Tibial nerve (tissue), 4 donors: ENCODE data around the gene CCDC88C. TPM values are rescaled to one million over a fixed set of nuclear protein-coding genes. Genes with fewer than 3 reads are reported as not detected.

Experiments
- DNase-seq, 2 donors: peaks; one replicate each; pipeline ENCODE4 v3.0.0-alpha.2; 2019; ENCODE audit warnings: low spot score in 2 of 2
- H3K27ac ChIP-seq, 4 donors: fragments of 200-600 bp; sonication (generic) in 3 of 4; one replicate each; pipeline ENCODE4 v1.5.1; 2017 to 2019; ENCODE audit warnings: mild to moderate bottlenecking in 1 of 4
- H3K27me3 ChIP-seq, 2 donors: fragments of 200-600 bp; sonication (generic) in 1 of 2; one replicate each; pipeline versions ENCODE4 v1.5.1 to v1.6.0; 2017 to 2019
- H3K36me3 ChIP-seq, 3 donors: fragments of 200-600 bp; sonication (generic); one replicate each; pipeline ENCODE4 v1.5.1; 2018 to 2019
- H3K4me1 ChIP-seq, 4 donors: fragments of 200-600 bp; sonication (generic) in 3 of 4; one replicate each; pipeline ENCODE4 v1.5.1; 2017 to 2019
- H3K4me3 ChIP-seq, 4 donors: fragments of 200-600 bp; sonication (generic) in 3 of 4; one replicate each; pipeline ENCODE4 v1.5.1; 2017 to 2019; ENCODE audit warnings: mild to moderate bottlenecking in 1 of 4, moderate library complexity in 1 of 4
- H3K9me3 ChIP-seq, 4 donors: fragments of 200-600 bp; sonication (generic) in 3 of 4; one replicate each; pipeline ENCODE4 v1.5.1; 2017 to 2019
- EP300 ChIP-seq, 2 donors: sonication (generic); formaldehyde crosslinking; IDR thresholded peaks; one replicate each; pipeline ENCODE4 v1.6.1; 2017; ENCODE audit warnings: antibody characterized with exemption in 2 of 2, mild to moderate bottlenecking in 1 of 2
- POLR2A ChIP-seq, 2 donors: fragments of 450-650 bp; IDR thresholded peaks; one replicate each; pipeline ENCODE4 v1.6.1; 2017; ENCODE audit warnings: antibody characterized with exemption in 2 of 2, mild to moderate bottlenecking in 2 of 2, moderate library complexity in 2 of 2
- WGBS, 2 donors: methylation state at CpG; one replicate each; pipeline ENCODE4 v1.1.5; 2018; 5-methylcytosine and 5-hydroxymethylcytosine counted together
- total RNA-seq, 4 donors: library from RNA; depleted of rRNA; stranded (reverse); fragments of >200 nt; gene quantifications; one replicate each; pipeline ENCODE4 v1.1.0, GENCODE V29; 2016
- TF ChIP-seq, protein P1 (sequence below), 5 experiments: fragments of 200-600 bp in 3 of 5; fragments of 450-650 bp in 2 of 5; sonication (generic) in 3 of 5; IDR thresholded peaks; one replicate each; pipeline ENCODE4 v1.5.1; 2016 to 2019; ENCODE audit warnings: antibody characterized with exemption in 5 of 5, mild to moderate bottlenecking in 3 of 5, moderate library complexity in 2 of 5

Gene CCDC88C
- total RNA-seq, 4 donors from 2014 or later: 3.6 to 12.6 (median 6.8) TPM

DNA sequence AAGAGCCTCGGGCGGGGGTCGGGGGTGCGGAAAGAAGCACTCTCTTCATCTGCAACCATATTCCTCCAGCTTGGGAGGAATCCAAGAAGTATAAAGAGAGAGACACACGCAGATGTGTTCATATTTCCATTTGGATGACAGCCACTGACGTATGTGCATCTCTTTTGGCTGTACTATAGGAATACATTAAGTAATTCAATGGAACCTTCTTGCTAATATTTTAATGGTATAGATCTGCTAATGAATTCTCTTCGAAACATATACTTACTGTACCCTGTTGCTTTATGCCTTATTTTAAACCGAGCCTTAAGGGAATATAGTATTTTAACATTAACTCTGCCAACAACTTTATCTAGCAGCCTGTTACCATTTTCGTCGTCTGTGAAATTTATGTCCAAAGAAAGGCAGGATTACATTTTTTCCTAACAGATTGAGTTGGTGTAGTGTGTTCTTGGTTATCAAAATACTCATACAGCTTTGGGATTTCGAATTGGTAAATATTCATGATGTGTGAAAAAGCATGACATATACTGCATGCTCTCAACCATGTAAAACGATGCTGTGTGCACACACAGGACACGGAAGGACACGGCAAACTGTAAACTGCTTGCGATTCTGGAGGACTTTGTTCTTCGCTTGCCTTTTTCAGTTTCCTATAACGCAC is 84.5 kb downstream of the CCDC88C start:
- no peak for DNase-seq
- Histone ChIP-seq H3K27me3 (peaks cover 0 to 12% of the 10 kb centered on the region in 2 donors), H3K36me3 (no peaks in the 10 kb centered on the region), H3K9me3 (no peaks in the 10 kb centered on the region), H3K4me1 (peaks cover 0 to 15% (median 6%) of the 10 kb centered on the region in 4 donors), H3K27ac (no peak overlapping the region), H3K4me3 (no peak overlapping the region)
- 69 to 76% methylated on average over 17 of the region's 17 CpGs for WGBS, 2 donors
- TF ChIP-seq EP300 (IDR thresholded peaks at IDR 0.05) (no peak), POLR2A (IDR thresholded peaks at IDR 0.05) (no peak)
- TF ChIP-seq, protein P1, sequence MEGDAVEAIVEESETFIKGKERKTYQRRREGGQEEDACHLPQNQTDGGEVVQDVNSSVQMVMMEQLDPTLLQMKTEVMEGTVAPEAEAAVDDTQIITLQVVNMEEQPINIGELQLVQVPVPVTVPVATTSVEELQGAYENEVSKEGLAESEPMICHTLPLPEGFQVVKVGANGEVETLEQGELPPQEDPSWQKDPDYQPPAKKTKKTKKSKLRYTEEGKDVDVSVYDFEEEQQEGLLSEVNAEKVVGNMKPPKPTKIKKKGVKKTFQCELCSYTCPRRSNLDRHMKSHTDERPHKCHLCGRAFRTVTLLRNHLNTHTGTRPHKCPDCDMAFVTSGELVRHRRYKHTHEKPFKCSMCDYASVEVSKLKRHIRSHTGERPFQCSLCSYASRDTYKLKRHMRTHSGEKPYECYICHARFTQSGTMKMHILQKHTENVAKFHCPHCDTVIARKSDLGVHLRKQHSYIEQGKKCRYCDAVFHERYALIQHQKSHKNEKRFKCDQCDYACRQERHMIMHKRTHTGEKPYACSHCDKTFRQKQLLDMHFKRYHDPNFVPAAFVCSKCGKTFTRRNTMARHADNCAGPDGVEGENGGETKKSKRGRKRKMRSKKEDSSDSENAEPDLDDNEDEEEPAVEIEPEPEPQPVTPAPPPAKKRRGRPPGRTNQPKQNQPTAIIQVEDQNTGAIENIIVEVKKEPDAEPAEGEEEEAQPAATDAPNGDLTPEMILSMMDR (IDR thresholded peaks at IDR 0.05): no peak

DNA sequence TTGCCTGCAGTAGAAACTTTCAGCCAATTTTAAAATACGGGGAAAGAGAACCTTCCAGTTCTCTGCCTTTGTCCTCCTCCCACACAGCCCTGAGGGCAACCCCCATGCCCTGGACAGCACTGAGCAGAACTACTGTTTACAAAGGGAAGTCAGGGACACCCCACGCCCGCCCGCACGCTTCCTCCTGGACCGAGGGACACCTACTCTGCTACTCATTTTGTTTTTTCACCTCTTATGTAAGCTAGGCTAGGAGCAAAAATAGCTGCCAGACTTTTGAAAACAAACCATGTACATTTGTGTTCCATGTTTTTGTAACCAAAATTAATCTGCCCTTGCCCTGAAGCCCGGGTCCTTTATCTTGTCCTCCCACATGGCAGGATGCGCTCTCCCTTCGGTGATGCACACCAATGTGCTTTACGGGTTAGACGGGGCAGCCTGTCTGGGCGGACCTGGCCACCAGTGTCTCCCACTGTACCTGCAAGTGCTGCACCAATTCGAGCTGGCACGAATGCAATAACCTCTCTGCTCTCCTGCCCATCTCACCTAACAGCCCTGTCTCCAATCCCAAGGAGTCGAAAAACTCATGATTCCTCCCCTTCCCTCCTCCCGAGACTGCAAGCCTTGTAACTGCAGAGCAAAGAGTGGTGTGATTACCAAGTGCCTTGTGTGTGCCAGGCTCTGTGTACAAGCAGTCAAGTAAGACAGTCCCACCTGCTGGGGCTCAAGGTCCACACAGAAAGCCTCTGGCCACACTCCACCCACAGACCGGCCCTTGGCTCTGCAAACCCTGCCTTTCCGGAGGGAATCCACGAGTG is 85.2 kb downstream of the CCDC88C start:
- DNase-seq: no peak
- TF ChIP-seq POLR2A (IDR thresholded peaks at IDR 0.05): no peak
- no peak for TF ChIP-seq EP300 (IDR thresholded peaks at IDR 0.05)
- TF ChIP-seq, protein P1 (IDR thresholded peaks at IDR 0.05): no peak
- Histone ChIP-seq H3K9me3 (no peaks in the 10 kb centered on the region), H3K4me3 (no peak overlapping the region), H3K27me3 (peaks cover 0 to 12% of the 10 kb centered on the region in 2 donors), H3K4me1 (peaks cover 0 to 15% (median 6%) of the 10 kb centered on the region in 4 donors), H3K36me3 (no peaks in the 10 kb centered on the region), H3K27ac (no peak overlapping the region)
- 49 to 51% methylated on average over 19 of the region's 19 CpGs for WGBS, 2 donors

GRCh38 chr14:91331721-91332120 is 85.9 kb downstream of the CCDC88C start:
- H3K27ac ChIP-seq: no peak overlapping the region
- H3K4me1 ChIP-seq: peaks cover 0 to 15% (median 6%) of the 10 kb centered on the region in 4 donors
- H3K36me3 ChIP-seq: no peaks in the 10 kb centered on the region
- no peak for DNase-seq
- WGBS, 2 donors: 38 to 51% methylated on average over 3 of the region's 3 CpGs
- TF ChIP-seq, protein P1 (IDR thresholded peaks at IDR 0.05): no peak
- H3K4me3 ChIP-seq: no peak overlapping the region
- H3K27me3 ChIP-seq: peaks cover 0 to 12% of the 10 kb centered on the region in 2 donors
- no peaks in the 10 kb centered on the region for H3K9me3 ChIP-seq

DNA sequence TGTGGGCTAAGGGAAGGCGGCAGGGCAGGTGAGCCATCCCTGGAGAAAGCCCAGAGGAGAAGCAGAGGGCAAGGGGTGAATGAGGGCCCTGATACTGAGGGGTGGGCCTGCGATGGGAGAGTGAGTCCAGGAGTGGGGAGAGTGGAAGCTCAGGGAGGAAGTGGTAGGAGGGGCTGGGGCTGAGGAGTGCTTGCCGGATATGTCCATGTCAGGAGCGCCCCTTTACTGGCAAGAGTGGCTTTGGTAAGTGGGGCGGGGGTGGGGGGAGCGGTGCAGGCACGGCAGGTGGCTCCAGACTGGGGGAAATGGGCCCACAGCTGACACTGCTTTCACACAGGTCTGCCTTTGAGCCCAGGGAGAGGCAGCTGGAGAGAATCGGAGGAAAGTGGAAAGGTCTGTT is 86.8 kb downstream of the CCDC88C start:
- TF ChIP-seq, protein P1 (IDR thresholded peaks at IDR 0.05): no peak
- TF ChIP-seq POLR2A (IDR thresholded peaks at IDR 0.05) (no peak), EP300 (IDR thresholded peaks at IDR 0.05) (no peak)
- Histone ChIP-seq H3K27me3 (peaks cover 0 to 12% of the 10 kb centered on the region in 2 donors), H3K27ac (no peak overlapping the region), H3K4me3 (no peak overlapping the region), H3K9me3 (no peaks in the 10 kb centered on the region), H3K4me1 (peaks cover 0 to 15% (median 6%) of the 10 kb centered on the region in 4 donors), H3K36me3 (no peaks in the 10 kb centered on the region)
- 70 to 74% methylated on average over 8 of the region's 8 CpGs for WGBS, 2 donors
- no peak for DNase-seq

DNA sequence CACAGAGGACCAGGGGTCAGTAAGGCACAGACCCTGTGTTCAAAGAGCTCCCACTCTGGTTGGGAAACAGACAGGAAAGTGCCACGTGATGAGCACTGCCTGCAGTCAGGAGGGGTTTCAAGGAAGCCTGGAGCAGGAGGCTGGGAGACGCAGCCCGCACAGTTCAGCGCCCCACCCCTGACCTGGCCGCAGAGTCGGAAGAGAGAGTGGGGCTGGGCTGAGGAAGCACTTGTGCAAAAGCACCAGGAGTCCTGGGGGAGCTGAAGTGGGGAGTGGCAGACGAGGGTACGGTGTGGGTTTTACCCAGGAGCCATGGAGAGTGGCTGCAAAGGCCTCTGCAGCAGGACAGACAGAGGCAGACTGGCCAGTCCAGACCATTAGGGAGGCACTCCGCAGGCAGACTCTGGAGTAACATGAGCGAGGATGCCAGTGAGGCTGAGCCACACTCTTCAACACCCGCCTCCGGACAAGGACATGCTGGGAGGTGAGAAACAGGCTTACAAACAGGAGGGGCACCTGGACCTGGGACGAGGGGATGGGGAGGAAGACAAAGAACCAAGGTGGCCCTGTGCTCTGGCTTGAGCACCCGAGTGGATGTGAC is 87.4 kb downstream of the CCDC88C start:
- Histone ChIP-seq H3K4me1 (peaks cover 0 to 15% (median 6%) of the 10 kb centered on the region in 4 donors), H3K27ac (no peak overlapping the region), H3K27me3 (peaks cover 0 to 12% of the 10 kb centered on the region in 2 donors), H3K4me3 (no peak overlapping the region), H3K36me3 (no peaks in the 10 kb centered on the region), H3K9me3 (no peaks in the 10 kb centered on the region)
- WGBS, 2 donors: 72 to 73% methylated on average over 14 of the region's 14 CpGs
- no peak for DNase-seq
- TF ChIP-seq POLR2A (IDR thresholded peaks at IDR 0.05) (no peak), EP300 (IDR thresholded peaks at IDR 0.05) (no peak)
- TF ChIP-seq, protein P1 (IDR thresholded peaks at IDR 0.05): no peak
